Skeletal muscle tissue (tissue), 4 donors: ENCODE data around the gene KCTD6. TPM values are rescaled to one million over a fixed set of nuclear protein-coding genes. Genes with fewer than 3 reads are reported as not detected.

Experiments
- H3K27ac ChIP-seq: one replicate; pipeline ENCODE4 v1.7.0; 2013; ENCODE audit warnings: mild to moderate bottlenecking, low read depth, low read length, inconsistent platforms
- H3K27me3 ChIP-seq, 3 donors: one replicate each; pipeline ENCODE4 v1.7.0; 2013; ENCODE audit warnings: low read length in 3 of 3; ENCODE audit not compliant: control insufficient read depth in 3 of 3, insufficient read depth in 3 of 3
- H3K36me3 ChIP-seq, 3 donors: one replicate each; pipeline ENCODE4 v1.7.0; 2013; ENCODE audit warnings: low read length in 3 of 3; ENCODE audit not compliant: control insufficient read depth in 3 of 3, insufficient read depth in 3 of 3
- H3K4me1 ChIP-seq, 3 donors: one replicate each; pipeline ENCODE4 v1.7.0; 2013; ENCODE audit warnings: low read length in 3 of 3, mild to moderate bottlenecking in 3 of 3; ENCODE audit not compliant: control insufficient read depth in 3 of 3, insufficient read depth in 3 of 3
- H3K4me3 ChIP-seq, 3 donors: one replicate each; pipeline ENCODE4 v1.7.0; 2013; ENCODE audit warnings: low read length in 3 of 3
- H3K9ac ChIP-seq, 3 donors: one replicate each; pipeline ENCODE4 v1.7.0; 2013; ENCODE audit warnings: low read length in 3 of 3, mild to moderate bottlenecking in 3 of 3, moderate library complexity in 2 of 3, low read depth in 1 of 3
- H3K9me3 ChIP-seq, 3 donors: one replicate each; pipeline ENCODE4 v1.7.0; 2013; ENCODE audit warnings: low read length in 3 of 3; ENCODE audit not compliant: control insufficient read depth in 3 of 3
- total RNA-seq: library from RNA; depleted of rRNA; stranded (reverse); fragments of >200 nt; gene quantifications from one replicate; pipeline ENCODE4 v1.2.3, GENCODE V29; 2014
- donor health status: Osteomylitis.

KCTD6 gene
- total RNA-seq, 1 donor from 2014 or later: 9.9 TPM

GRCh38 chr3:58484722-58485069 lies 7.2 kb upstream of the KCTD6 start:
- Histone ChIP-seq H3K4me3 (no peak overlapping the region), H3K9me3 (no peaks in the 10 kb centered on the region), H3K9ac (no peak overlapping the region), H3K27ac (no peak overlapping the region), H3K27me3 (no peaks in the 10 kb centered on the region), H3K4me1 (peaks cover 7 to 25% (median 20%) of the 10 kb centered on the region in 3 donors), H3K36me3 (no peaks in the 10 kb centered on the region)

- Histone ChIP-seq H3K4me1 (peaks cover 10 to 28% (median 23%) of the 10 kb centered on the region in 3 donors), H3K9ac (no peak overlapping the region), H3K27ac (no peak overlapping the region), H3K4me3 (no peak overlapping the region), H3K36me3 (no peaks in the 10 kb centered on the region), H3K27me3 (no peaks in the 10 kb centered on the region), H3K9me3 (no peaks in the 10 kb centered on the region)
These were observed 6.0 kb upstream of the KCTD6 start for GRCh38 chr3:58485801-58486435.

GRCh38 chr3:58487140-58487886 lies 4.6 kb upstream of the KCTD6 start:
- Histone ChIP-seq H3K4me3 (no peak overlapping the region), H3K27ac (no peak overlapping the region), H3K4me1 (peaks cover 16 to 34% (median 28%) of the 10 kb centered on the region in 3 donors), H3K36me3 (no peaks in the 10 kb centered on the region), H3K9ac (peak overlapping the region in 1 of 3 donors; percentile 25), H3K27me3 (no peaks in the 10 kb centered on the region), H3K9me3 (no peaks in the 10 kb centered on the region)

GRCh38 chr3:58488967-58489366 lies 2.9 kb upstream of the KCTD6 start:
- H3K36me3 ChIP-seq: no peaks in the 10 kb centered on the region
- H3K9me3 ChIP-seq: no peaks in the 10 kb centered on the region
- H3K4me1 ChIP-seq: peaks cover 29 to 45% (median 34%) of the 10 kb centered on the region in 3 donors
- H3K9ac ChIP-seq: no peak overlapping the region
- no peak overlapping the region for H3K4me3 ChIP-seq
- H3K27me3 ChIP-seq: no peaks in the 10 kb centered on the region
- no peak overlapping the region for H3K27ac ChIP-seq

GRCh38 chr3:58490860-58491501 lies 915 bp upstream of the KCTD6 start:
- Histone ChIP-seq H3K4me1 (peaks cover 27 to 38% (median 32%) of the 10 kb centered on the region in 3 donors), H3K27ac (peak overlapping the region; percentile 81), H3K4me3 (peak overlapping the region; percentile 76 to 79 (median 79)), H3K9ac (peak overlapping the region; percentile 75 to 78 (median 77)), H3K9me3 (no peaks in the 10 kb centered on the region), H3K36me3 (no peaks in the 10 kb centered on the region), H3K27me3 (no peaks in the 10 kb centered on the region)

GRCh38 chr3:58492494-58492905 lies 604 bp downstream of the KCTD6 start:
- H3K4me1 ChIP-seq: peaks cover 28 to 41% (median 41%) of the 10 kb centered on the region in 3 donors
- H3K36me3 ChIP-seq: no peaks in the 10 kb centered on the region
- peak overlapping the region; percentile 71 to 90 (median 84) for H3K4me3 ChIP-seq
- H3K9ac ChIP-seq: peak overlapping the region; percentile 77 to 93 (median 88)
- H3K27me3 ChIP-seq: no peaks in the 10 kb centered on the region
- no peaks in the 10 kb centered on the region for H3K9me3 ChIP-seq
- H3K27ac ChIP-seq: peak overlapping the region; percentile 57

- Histone ChIP-seq H3K27ac (no peak overlapping the region), H3K4me1 (peaks cover 30 to 41% (median 41%) of the 10 kb centered on the region in 3 donors), H3K27me3 (no peaks in the 10 kb centered on the region), H3K9me3 (no peaks in the 10 kb centered on the region), H3K36me3 (no peaks in the 10 kb centered on the region), H3K9ac (peak overlapping the region in 2 of 3 donors; percentile 24 to 88), H3K4me3 (peak overlapping the region in 2 of 3 donors; percentile 32 to 41)
These were observed 2.2 kb downstream of the KCTD6 start for GRCh38 chr3:58494107-58494506.

GRCh38 chr3:58495101-58495500 lies 3.2 kb downstream of the KCTD6 start:
- H3K27me3 ChIP-seq: no peaks in the 10 kb centered on the region
- no peak overlapping the region for H3K27ac ChIP-seq
- H3K9me3 ChIP-seq: no peaks in the 10 kb centered on the region
- H3K36me3 ChIP-seq: no peaks in the 10 kb centered on the region
- H3K9ac ChIP-seq: no peak overlapping the region
- peaks cover 30 to 41% (median 41%) of the 10 kb centered on the region in 3 donors for H3K4me1 ChIP-seq
- H3K4me3 ChIP-seq: no peak overlapping the region

GRCh38 chr3:58496206-58496857 lies 4.4 kb downstream of the KCTD6 start:
- H3K9me3 ChIP-seq: no peaks in the 10 kb centered on the region
- no peak overlapping the region for H3K27ac ChIP-seq
- no peak overlapping the region for H3K4me3 ChIP-seq
- H3K36me3 ChIP-seq: peaks cover 3 to 6% (median 5%) of the 10 kb centered on the region in 3 donors
- H3K27me3 ChIP-seq: no peaks in the 10 kb centered on the region
- peaks cover 23 to 34% (median 34%) of the 10 kb centered on the region in 3 donors for H3K4me1 ChIP-seq
- no peak overlapping the region for H3K9ac ChIP-seq
